ENCODE data around the gene NPAS3. TPM values are rescaled to one million over a fixed set of nuclear protein-coding genes. Genes with fewer than 3 reads are reported as not detected.

Gene NPAS3
- total RNA-seq, 1 donor from 2014 or later: 1.6 TPM

DNA sequence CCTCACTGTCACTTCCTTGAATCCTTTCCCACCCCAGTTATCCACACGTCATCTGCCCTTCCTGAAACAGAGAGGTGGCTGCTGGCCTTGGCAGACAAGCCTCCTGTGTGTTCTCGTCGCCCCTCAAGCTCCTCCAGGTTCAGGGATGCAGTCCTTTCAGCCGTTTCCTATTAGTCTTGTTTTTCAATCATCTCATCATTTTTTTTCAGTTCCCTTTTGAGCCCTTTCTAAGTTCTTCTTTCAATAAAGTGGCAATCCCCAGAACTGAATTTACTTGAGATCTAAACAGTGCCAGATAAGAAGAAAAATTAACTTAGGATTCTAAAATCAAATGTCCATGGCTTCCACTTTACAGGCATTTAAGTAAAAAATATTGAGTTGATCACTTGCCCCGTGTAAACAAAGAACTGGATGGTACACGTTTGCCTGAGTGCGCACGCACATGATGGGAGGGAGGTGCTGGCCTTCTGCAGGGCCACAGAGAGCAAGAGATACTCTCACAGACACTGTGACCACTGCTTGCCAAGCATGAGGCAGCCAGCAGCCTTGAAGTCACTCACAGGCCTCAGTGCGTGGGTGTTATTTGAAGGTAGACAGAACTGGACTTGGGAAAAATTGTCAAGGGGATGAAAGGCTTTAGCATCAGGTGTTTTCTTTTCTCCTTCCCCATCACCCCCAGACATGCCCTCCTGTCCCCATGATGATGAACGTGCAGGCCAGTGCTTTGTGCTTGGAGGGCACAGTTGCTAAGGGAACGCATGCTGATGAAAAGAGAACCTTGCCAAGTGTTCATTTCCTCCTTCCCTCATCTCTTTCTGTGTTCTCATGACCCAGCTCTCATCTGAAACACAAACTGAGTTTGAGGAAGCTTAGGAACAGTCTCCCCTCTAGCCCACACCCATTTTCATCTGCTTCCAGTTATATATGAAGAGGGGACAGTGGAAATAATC, 603.9 kb downstream of the NPAS3 start:
- TF ChIP-seq, protein P1, sequence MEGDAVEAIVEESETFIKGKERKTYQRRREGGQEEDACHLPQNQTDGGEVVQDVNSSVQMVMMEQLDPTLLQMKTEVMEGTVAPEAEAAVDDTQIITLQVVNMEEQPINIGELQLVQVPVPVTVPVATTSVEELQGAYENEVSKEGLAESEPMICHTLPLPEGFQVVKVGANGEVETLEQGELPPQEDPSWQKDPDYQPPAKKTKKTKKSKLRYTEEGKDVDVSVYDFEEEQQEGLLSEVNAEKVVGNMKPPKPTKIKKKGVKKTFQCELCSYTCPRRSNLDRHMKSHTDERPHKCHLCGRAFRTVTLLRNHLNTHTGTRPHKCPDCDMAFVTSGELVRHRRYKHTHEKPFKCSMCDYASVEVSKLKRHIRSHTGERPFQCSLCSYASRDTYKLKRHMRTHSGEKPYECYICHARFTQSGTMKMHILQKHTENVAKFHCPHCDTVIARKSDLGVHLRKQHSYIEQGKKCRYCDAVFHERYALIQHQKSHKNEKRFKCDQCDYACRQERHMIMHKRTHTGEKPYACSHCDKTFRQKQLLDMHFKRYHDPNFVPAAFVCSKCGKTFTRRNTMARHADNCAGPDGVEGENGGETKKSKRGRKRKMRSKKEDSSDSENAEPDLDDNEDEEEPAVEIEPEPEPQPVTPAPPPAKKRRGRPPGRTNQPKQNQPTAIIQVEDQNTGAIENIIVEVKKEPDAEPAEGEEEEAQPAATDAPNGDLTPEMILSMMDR (IDR thresholded peaks at IDR 0.05; ENCODE audit: unreplicated experiment): no peak
- Mint-ChIP-seq H3K9me3 (ENCODE audit: unreplicated experiment) (no peaks in the 10 kb centered on the region), H3K4me1 (ENCODE audit: unreplicated experiment) (peaks cover 14% of the 10 kb centered on the region), H3K36me3 (ENCODE audit: low read depth, unreplicated experiment) (no peaks in the 10 kb centered on the region), H3K27me3 (ENCODE audit: unreplicated experiment) (no peaks in the 10 kb centered on the region), H3K4me3 (ENCODE audit: unreplicated experiment) (no peak overlapping the region), H3K27ac (ENCODE audit: unreplicated experiment) (no peak overlapping the region)
- DNase-seq (ENCODE audit: low spot score): no peak

DNA sequence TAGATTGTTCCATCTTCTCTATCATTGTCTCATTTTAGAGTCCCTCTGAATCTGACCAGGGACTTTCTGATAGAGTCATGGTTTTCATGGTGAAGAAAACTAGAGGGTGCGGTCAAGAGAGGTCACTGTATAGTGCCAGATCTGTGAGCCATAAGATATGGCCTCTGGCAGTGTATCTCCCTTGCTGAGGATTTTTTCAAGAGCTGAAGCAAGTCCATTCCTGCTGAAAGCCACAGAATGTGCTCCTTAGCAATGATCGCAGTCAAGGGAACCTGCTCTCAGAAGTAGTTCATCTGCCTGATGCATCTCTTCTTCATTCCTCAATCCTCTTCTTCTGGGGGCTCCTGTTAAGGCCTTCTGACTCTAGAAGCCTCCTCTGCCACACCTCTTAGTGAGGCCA, 607.0 kb downstream of the NPAS3 start:
- TF ChIP-seq, protein P1 (IDR thresholded peaks at IDR 0.05; ENCODE audit: unreplicated experiment): no peak
- no peak for DNase-seq (ENCODE audit: low spot score)
- H3K9me3 Mint-ChIP-seq (ENCODE audit: unreplicated experiment): no peaks in the 10 kb centered on the region
- H3K4me3 Mint-ChIP-seq (ENCODE audit: unreplicated experiment): no peak overlapping the region
- no peaks in the 10 kb centered on the region for H3K4me1 Mint-ChIP-seq (ENCODE audit: unreplicated experiment)
- H3K36me3 Mint-ChIP-seq (ENCODE audit: low read depth, unreplicated experiment): no peaks in the 10 kb centered on the region
- no peaks in the 10 kb centered on the region for H3K27me3 Mint-ChIP-seq (ENCODE audit: unreplicated experiment)
- H3K27ac Mint-ChIP-seq (ENCODE audit: unreplicated experiment): no peak overlapping the region

DNA sequence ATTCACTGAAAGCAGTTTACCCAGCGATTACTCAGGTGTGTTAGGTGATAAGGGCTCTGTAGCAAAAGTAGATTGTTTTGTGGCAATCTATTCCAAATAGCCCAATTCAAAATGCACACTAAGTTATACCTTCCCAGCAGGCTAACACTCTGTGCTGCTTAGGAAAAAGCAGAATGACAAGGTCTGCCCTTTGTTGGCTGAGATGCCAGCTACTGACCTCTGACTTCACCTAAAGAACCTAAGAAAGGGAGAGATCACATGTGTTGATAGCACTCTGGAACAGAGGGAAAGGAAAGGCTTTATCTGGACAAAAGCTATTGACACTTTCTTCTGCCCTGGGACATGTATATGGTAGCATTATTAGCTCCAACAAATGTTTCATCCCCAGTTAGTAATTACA, 609.9 kb downstream of the NPAS3 start:
- no peaks in the 10 kb centered on the region for H3K36me3 Mint-ChIP-seq (ENCODE audit: low read depth, unreplicated experiment)
- DNase-seq (ENCODE audit: low spot score): no peak
- no peaks in the 10 kb centered on the region for H3K27me3 Mint-ChIP-seq (ENCODE audit: unreplicated experiment)
- TF ChIP-seq, protein P1 (IDR thresholded peaks at IDR 0.05; ENCODE audit: unreplicated experiment): no peak
- H3K4me3 Mint-ChIP-seq (ENCODE audit: unreplicated experiment): no peak overlapping the region
- H3K9me3 Mint-ChIP-seq (ENCODE audit: unreplicated experiment): no peaks in the 10 kb centered on the region
- H3K27ac Mint-ChIP-seq (ENCODE audit: unreplicated experiment): no peak overlapping the region
- H3K4me1 Mint-ChIP-seq (ENCODE audit: unreplicated experiment): no peaks in the 10 kb centered on the region

DNA sequence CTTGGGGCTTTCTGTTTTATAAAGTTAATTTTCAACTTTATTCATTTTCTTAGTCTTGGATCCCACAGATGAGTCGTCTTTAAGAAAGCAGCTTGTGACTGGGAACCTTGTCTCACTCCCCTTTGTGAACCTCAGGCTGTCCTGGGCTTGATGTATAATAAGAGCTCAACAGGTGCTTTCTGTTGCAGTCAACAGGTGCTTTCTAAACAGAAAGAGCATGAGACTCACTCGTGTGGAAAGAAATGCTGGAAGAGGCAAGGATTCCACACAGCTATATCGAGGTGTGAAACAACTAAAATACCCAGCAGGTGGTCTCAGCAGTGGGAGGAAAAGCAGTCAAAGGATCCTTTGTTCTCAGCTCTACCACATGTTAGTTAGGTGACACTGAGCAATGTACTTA, 613.3 kb downstream of the NPAS3 start:
- no peak for DNase-seq (ENCODE audit: low spot score)
- no peaks in the 10 kb centered on the region for H3K9me3 Mint-ChIP-seq (ENCODE audit: unreplicated experiment)
- no peaks in the 10 kb centered on the region for H3K4me1 Mint-ChIP-seq (ENCODE audit: unreplicated experiment)
- no peaks in the 10 kb centered on the region for H3K36me3 Mint-ChIP-seq (ENCODE audit: low read depth, unreplicated experiment)
- no peak overlapping the region for H3K4me3 Mint-ChIP-seq (ENCODE audit: unreplicated experiment)
- H3K27ac Mint-ChIP-seq (ENCODE audit: unreplicated experiment): no peak overlapping the region
- TF ChIP-seq, protein P1 (IDR thresholded peaks at IDR 0.05; ENCODE audit: unreplicated experiment): no peak
- H3K27me3 Mint-ChIP-seq (ENCODE audit: unreplicated experiment): no peaks in the 10 kb centered on the region

DNA sequence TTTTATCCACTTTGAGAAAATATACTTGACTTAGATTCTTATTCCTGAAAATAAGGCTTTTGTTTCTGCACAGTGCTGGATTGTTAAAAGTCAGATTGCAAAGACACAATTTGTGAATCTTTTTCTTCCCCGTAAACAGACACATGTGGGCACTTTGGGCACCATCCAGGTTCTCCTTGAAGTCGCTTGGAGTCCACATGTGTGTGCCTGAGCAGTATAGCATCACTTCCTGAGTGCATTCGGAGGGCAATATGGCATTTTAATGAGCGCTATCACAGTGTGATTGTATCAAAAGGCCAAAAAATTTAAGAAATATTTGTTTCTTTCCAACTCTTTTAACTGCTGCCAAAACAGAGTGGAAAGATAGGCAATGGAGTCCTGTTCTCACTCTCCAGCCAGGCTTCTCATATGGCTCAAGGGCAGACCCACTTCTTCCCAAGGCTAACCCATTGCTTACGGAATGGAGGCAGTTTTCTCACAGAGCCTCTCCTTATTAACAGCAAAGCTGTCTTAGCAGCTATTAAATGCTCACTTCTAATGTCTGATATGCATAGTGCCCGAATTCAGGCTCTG, 615.1 kb downstream of the NPAS3 start:
- H3K27ac Mint-ChIP-seq (ENCODE audit: unreplicated experiment): no peak overlapping the region
- TF ChIP-seq, protein P1 (IDR thresholded peaks at IDR 0.05; ENCODE audit: unreplicated experiment): no peak
- H3K36me3 Mint-ChIP-seq (ENCODE audit: low read depth, unreplicated experiment): no peaks in the 10 kb centered on the region
- no peak for DNase-seq (ENCODE audit: low spot score)
- H3K27me3 Mint-ChIP-seq (ENCODE audit: unreplicated experiment): no peaks in the 10 kb centered on the region
- peaks cover 3% of the 10 kb centered on the region for H3K4me1 Mint-ChIP-seq (ENCODE audit: unreplicated experiment)
- no peak overlapping the region for H3K4me3 Mint-ChIP-seq (ENCODE audit: unreplicated experiment)
- H3K9me3 Mint-ChIP-seq (ENCODE audit: unreplicated experiment): no peaks in the 10 kb centered on the region
